GM19324 (cell line): ENCODE data around the gene GPR15LG.
A peak's percentile ranks its signal among the peaks of the same experiment; 100 is the strongest.
"Not testable (repeated sequence)": the region's sequence is repeated elsewhere in the genome, so short reads cannot be mapped to it uniquely, and the experiment has no call there.

Experiments
- ATAC-seq: cut with Tn5 transposase; IDR thresholded peaks from one replicate; pipeline ENCODE4 v1.9.1; 2021; ENCODE audit warnings: mild to moderate bottlenecking, moderate library complexity; ENCODE audit not compliant: unreplicated experiment, low FRiP score

The GPR15LG gene

GRCh38 chr10:84164442-84164841, 9.2 kb upstream of the GPR15LG start:
- ATAC-seq: no peak

GRCh38 chr10:84166620-84167288, 6.8 kb upstream of the GPR15LG start:
- no peak for ATAC-seq

GRCh38 chr10:84167289-84167653, 6.3 kb upstream of the GPR15LG start:
- ATAC-seq: not testable (repeated sequence)

- ATAC-seq: not testable (repeated sequence)
Measured at GRCh38 chr10:84168382-84168781, 5.2 kb upstream of the GPR15LG start.

GRCh38 chr10:84171237-84171636, 2.4 kb upstream of the GPR15LG start:
- ATAC-seq: not testable (repeated sequence)

GRCh38 chr10:84171700-84172466, 1.7 kb upstream of the GPR15LG start:
- peak; percentile 19 for ATAC-seq

GRCh38 chr10:84172467-84173356, 889 bp upstream of the GPR15LG start:
- ATAC-seq: peak; percentile 64

GRCh38 chr10:84175436-84175835, 1.8 kb downstream of the GPR15LG start:
- ATAC-seq: no peak

GRCh38 chr10:84176351-84176750, 2.8 kb downstream of the GPR15LG start:
- no peak for ATAC-seq

GRCh38 chr10:84176836-84177474, 3.4 kb downstream of the GPR15LG start:
- no peak for ATAC-seq

GRCh38 chr10:84177541-84178141, 4.0 kb downstream of the GPR15LG start:
- peak; percentile 39 for ATAC-seq

- no peak for ATAC-seq
Measured at GRCh38 chr10:84178160-84178609, 4.6 kb downstream of the GPR15LG start.

- ATAC-seq: peak; percentile 93
Measured at GRCh38 chr10:84179059-84179710, 5.6 kb downstream of the GPR15LG start.

GRCh38 chr10:84180386-84180785, 6.8 kb downstream of the GPR15LG start:
- ATAC-seq: not testable (repeated sequence)

- no peak for ATAC-seq
Measured at GRCh38 chr10:84181631-84182030, 8.0 kb downstream of the GPR15LG start.

GRCh38 chr10:84184517-84184916, 10.9 kb downstream of the GPR15LG start:
- ATAC-seq: no peak

GRCh38 chr10:84185526-84186175, 12.1 kb downstream of the GPR15LG start:
- no peak for ATAC-seq

- no peak for ATAC-seq
Measured at GRCh38 chr10:84188815-84189214, 15.2 kb downstream of the GPR15LG start.

GRCh38 chr10:84190621-84191020, 17.0 kb downstream of the GPR15LG start:
- no peak for ATAC-seq
